GM15510 (cell line): ENCODE results near the gene ANGPTL2.

Source experiments
- POLR2A ChIP-seq: IDR thresholded peaks from 3 replicates; pipeline ENCODE4 v1.6.1; 2011; ENCODE audit warnings: borderline replicate concordance; ENCODE audit not compliant: insufficient read length; ENCODE audit errors: extremely low read depth

ANGPTL2 gene, protein sequence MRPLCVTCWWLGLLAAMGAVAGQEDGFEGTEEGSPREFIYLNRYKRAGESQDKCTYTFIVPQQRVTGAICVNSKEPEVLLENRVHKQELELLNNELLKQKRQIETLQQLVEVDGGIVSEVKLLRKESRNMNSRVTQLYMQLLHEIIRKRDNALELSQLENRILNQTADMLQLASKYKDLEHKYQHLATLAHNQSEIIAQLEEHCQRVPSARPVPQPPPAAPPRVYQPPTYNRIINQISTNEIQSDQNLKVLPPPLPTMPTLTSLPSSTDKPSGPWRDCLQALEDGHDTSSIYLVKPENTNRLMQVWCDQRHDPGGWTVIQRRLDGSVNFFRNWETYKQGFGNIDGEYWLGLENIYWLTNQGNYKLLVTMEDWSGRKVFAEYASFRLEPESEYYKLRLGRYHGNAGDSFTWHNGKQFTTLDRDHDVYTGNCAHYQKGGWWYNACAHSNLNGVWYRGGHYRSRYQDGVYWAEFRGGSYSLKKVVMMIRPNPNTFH

DNA sequence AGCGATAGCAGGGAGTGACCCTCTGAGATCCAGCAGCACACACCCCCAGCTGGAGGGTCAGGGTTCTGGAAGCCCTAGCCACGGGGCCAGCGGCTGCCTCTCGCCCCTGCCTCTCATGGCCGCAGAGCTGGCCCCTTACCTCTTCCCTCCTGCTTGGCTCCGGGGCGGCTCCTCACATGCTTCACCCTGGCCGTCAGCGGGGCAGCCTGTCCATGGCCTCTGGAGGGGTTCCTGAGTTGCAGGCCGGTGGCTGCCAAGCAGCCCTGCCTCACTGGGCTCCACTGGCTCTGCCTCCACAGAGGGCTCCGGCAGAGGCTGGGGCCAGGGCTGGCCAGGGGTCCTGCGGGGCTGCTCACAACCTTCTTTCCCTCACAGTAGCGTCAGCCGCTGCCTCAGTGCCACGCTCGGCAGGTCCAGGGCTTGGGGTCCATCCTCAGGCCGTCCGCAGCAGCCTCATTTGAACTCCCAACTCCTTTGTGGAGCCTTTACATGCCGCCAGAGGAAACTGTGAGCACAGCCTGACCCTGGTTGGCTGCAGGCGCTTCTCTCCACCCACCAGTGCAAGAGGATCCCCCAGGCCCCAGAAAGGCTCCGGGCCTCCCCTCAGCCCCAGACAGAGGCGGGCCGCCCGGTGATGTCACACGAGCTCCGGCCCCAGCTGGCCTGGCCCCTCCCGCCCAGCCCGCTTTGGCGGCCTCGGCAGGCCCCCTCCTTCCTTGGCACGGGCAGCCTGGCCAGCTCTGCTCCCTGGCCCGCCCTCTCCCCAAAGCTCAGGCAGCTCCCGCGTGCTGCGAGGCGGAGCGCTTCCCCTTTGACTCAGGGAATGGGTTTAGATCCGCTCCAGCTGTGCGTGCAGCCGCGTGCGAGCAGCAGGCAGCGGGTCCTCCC, at the start of gene ANGPTL2:
Gene ANGPTL2 (minus strand): TSS at position 460 of the 888 bp plus-strand sequence. CDS start 13,904 bp downstream, outside the sequence.
- TF ChIP-seq POLR2A = no peak

DNA sequence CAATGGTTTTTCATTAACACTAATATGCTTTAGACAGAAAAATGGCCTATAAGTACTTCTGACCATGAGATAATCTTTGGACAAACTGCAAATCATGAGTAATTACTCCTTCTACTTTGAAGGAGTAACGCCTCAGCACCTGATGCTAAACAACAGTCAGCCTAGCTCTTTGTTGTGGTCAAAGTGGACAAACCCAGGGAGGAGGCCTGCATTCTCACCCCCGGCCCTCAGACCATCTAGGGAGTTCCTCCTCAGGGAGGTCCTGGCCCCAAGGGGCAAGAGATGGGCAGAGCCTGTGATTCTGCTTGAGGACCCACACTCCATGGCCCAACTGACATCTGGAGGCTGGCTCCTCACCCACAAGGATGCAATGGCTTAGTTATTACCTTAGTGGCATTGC, 48.2 kb upstream of the ANGPTL2 start:
- no peak for TF ChIP-seq POLR2A

DNA sequence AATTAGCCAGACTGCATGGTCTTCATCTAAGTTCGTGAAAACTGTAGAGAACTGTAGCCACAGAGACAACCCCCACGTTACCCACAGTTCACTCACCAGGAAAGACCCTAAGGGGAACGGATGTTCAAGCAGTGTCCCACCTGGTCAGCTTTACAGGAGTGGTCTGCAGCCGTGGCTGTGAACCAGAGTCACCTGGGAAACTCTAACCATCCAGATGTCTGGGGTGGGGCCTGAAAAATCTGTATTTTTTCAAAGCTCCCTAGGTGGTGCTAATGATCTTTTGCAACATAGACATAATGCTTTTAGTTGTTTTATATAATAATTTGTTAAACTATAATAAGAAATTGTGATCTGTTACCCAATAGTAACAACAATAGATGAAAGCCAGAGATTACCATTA, 47.7 kb upstream of the ANGPTL2 start:
- no peak for TF ChIP-seq POLR2A

DNA sequence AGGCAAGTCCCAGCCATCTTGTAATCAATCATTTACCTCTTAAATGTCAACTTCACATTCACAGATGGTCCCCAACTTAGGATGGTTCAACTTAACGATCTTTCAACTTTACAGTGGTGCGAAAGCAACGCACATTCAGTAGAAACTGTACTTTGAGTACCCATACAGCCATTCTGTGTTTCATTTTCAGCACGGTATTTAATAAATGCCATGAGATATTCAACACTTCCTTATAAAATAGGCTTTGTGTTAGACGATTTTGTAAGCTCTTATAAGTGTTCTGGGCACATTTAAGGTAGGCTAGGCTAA, 47.1 kb upstream of the ANGPTL2 start:
- TF ChIP-seq POLR2A = no peak

DNA sequence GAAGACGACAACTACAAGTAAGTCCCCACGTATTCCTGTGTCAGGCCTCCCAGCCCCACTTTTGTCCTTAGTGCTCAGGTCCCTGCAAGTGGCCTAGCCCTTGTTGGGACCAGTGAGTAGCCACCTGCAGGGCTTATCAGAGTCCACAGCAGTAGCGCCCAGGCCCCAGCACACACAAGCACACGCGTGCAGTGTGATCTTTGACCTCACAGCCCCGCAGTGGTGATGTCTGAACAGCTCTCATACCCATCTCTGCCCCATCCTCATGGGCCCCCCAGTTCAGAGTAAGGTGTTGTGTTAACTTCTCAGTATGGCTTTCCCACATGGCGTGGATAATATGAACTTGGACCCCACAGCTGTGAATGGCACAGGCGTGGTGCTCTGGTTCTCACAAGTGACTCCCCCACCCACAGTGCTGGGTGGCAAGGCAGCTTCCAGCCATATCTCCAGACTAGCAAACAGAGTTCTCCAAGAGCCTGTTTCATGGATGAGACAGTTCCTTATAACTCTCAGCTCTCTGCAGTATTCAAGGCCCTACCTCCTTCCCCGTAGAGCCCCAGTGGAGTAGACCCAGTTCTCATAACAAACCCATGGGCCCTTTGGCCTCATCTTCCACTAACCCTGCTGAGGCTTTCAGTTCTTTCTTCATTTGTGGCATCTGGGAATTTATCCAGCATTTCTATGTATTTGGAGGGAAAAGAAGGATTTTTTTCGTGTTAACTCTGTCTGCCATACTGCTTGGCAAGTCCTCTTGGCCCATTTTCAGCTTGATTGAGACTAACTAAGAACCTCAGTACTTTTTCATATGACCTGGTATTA, 46.5 kb upstream of the ANGPTL2 start:
- TF ChIP-seq POLR2A = no peak

DNA sequence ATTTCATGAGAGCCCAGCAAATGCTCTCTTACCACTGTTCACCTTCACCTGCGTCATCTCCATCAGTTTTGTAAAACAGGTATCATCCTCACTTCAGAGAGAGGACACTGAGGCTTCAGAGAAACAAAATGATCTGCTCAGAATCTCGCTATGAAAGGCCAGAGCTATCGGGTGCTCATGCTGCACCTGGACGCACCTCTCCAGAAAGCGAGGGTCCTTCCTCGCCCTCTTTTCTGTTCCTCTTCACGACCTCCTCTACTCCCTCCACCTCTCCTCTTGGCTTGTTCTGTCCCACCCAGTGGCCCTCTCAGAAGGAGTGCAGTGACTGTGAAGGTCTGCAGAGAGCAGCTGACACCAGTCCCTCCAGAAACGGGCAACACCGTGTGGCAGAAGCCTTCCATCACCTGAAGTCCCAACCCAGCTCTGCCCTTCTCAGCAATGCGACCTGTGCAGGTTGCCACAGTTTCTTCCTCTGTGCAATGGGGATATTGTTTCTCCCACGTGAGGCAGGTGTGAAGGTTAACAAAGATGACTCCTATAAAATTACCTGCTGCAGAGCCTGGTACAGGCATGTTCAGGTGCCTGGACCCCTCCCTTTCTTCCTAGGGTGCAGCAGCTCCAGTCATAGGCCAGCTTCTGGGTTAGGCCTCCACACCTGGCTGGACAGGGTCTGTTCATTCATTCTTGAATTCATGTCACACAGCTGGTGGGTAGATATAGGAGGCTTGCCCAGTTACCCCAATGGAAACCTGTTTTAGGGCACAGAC, 45.3 kb upstream of the ANGPTL2 start:
- no peak for TF ChIP-seq POLR2A

DNA sequence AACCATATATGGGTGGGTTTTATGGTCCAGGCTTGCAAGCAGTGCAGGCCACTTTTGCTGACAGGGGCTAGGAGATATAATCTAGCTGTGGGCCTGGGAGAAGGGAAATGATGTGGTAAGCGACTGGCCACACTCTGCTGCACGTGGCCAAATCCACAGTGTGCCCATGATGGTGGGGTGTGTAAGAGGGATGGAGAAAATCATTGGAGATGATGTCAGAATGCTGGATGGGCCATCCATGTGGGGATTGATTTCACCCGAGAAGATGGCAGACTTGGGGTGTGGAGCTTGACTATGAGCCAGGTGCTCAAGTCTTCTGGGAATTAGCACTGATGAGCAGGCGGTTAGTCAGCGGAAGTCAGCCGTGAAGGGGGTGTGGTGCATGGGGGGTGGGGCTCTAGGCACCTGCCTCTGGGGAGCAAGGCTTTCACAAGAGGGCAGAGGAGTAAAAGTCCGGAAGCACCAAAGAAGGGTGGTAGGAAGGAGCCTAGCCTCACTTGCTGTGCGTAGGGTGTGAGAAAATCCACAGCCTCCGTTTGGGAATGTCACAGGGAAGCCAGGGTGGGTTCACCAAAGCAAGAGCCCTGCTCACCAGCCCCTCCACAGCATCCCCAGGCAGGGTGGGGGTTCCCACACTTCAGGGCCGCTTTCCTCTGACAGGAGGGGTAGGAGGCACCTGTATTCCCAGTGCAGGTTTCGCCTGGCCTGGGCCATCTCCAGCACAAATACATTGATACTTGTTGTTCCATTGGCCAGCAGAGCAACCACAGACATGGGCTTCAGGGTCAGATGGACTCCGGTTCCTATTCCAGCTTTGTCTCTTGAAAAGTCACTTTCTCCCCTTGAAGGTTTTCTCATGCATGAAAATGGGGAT, 44.5 kb upstream of the ANGPTL2 start:
- TF ChIP-seq POLR2A = peak; percentile 32

DNA sequence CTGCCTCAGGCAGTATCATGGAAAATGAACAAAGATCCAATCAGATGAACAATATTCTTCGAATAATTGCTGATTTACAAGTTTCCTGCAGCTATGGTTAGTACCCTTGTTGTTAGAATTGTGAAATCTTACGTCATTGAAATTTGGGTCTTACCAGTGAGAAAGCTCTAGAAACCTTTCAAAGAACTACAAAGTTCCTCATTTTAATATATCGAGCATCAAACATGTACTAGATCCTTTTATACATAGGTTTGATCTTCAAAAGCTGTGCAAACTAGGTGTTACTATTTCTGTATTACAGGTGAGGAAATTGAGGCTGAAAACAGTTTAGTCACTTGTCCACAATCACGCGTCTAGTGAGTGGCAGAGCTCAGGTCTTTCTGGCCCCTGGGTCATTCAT, 43.7 kb upstream of the ANGPTL2 start:
- no peak for TF ChIP-seq POLR2A

DNA sequence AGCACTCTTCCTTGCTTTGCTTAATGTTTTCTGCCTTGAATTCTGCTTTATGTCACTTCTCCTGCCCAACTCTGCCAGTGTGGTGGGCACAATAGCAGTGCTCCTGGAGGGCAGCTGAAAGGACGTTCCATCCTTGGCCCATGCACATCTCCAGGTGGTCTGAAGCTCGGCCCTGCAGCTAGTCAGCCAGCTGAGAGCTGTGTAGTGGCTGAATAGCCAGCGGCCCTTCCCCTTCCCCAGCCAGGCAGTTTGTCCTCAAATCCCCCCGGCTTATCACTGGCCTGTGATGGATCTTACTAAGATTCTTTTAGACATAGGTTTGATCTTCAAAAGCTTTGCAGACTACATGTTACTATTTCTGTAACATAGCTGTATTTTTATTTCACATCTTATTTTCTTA, 42.7 kb upstream of the ANGPTL2 start:
- no peak for TF ChIP-seq POLR2A

DNA sequence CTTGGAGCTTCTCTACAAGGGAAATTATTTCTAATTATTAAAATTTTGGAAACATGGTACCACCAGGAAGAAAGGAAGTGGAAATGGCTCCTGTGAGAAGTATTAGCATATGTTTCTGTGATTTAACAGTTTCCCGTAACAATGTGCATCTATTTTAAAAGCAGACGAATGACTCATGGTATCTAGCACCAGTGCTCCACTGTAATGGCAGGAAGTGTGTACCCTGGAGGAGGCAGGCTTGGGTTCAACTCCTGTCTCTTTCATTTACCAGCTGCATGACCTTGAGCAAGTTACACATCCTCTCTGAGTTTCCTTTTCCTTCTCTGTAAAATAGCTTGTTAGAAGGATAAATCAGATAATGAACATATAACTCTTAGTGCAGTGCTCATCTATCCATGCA, 41.0 kb upstream of the ANGPTL2 start:
- TF ChIP-seq POLR2A = no peak

DNA sequence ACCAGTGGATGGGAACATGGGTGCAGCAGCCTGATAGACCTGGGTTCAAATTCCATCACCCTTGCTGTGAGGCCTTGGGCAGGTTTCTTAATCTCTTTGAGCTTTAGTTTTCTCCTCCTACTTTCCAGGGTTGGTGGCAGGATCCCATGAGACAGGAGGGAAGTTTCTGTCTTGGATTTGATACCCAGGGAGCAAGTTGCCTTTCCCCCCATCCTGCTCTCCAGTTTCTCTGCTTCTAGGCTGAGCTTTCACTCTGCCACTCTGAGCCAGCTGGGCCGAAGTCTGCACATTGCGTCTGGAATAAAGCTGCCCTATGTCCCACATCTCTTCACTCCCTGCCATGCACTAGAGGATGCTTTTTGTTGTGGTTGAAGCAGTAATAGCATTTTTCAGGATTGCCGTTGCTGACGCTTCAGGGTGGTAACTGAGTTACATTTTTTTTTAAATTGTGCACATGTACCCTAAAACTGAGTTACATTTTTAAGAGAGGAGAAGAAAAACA, 40.5 kb upstream of the ANGPTL2 start:
- TF ChIP-seq POLR2A = no peak

DNA sequence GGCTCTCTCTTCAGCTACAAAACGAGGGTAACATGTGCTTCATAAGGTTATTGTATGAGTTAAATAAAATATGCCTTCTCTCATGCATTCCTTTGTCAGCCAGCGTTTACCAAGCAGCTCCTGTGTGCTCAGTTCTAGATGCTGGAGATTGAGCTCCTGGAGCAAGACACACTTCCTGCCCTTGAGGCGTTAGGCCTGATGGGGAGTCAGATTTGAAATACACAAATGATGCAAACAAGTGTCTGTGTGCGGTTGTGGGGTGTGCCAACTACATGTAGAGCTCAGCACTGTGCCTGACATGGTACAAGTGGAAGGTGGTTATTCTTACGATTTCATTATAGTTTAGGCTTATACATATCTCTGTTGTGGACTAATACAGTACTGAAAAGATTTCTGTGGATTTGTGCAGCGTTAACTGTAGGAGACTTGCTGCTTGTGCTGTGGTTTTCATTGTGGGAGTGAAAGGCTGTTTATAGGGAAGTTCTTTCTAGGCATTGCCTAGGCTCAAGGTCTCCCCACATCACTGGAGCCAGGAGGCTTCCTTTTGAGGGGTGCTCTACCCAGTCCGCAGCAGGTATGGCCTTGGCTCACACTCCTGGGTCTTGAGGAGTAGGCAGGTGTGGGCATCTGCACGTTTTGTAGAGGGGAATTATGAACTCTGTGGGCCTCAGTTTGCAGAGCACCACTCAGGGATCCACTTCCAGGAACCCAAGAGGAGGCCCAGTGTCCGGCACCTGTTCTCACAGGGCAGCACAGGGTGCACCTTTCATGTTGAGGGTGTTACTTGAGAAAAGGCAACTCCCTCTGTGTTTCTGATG, 39.8 kb upstream of the ANGPTL2 start:
- TF ChIP-seq POLR2A = no peak
